Daoy (cell line): ENCODE measurements around the gene PRPSAP1. TPM values are rescaled to one million over a fixed set of nuclear protein-coding genes. Genes with fewer than 3 reads are reported as not detected.
"Not testable (repeated sequence)": the region's sequence is repeated elsewhere in the genome, so short reads cannot be mapped to it uniquely, and the experiment has no call there.

Experiments used
- DNase-seq: peaks from one replicate; pipeline ENCODE4 v3.0.0-alpha.2; 2015; ENCODE audit warnings: low read depth
- total RNA-seq: library from RNA; depleted of rRNA; stranded (reverse); fragments of >200 nt; shearing (Covaris generic); gene quantifications from 2 replicates; pipeline ENCODE4 v1.2.3, GENCODE V29; 2014

PRPSAP1 gene
- total RNA-seq, 1 experiment from 2014 or later: 30.3 TPM

GRCh38 chr17:76318586-76318985, 35.1 kb downstream of the PRPSAP1 start:
- DNase-seq: no peak

GRCh38 chr17:76317535-76317934, 36.2 kb downstream of the PRPSAP1 start:
- no peak for DNase-seq

- DNase-seq: no peak
Observed at GRCh38 chr17:76314392-76315227, 39.1 kb downstream of the PRPSAP1 start.

GRCh38 chr17:76312735-76313134, 41.0 kb downstream of the PRPSAP1 start:
- DNase-seq: no peak

- no peak for DNase-seq
Observed at GRCh38 chr17:76309461-76309860, 44.3 kb downstream of the PRPSAP1 start.

- DNase-seq: no peak
Observed at GRCh38 chr17:76307966-76308338, 45.8 kb downstream of the PRPSAP1 start, which contains the start of gene QRICH2. Gene QRICH2, minus strand, starts transcription at chr17:76308276. Its CDS starts 278 bp downstream, at chr17:76307998.

- no peak for DNase-seq
Observed at GRCh38 chr17:76307299-76307965, 46.3 kb downstream of the PRPSAP1 start.

- not testable (repeated sequence) for DNase-seq
Observed at GRCh38 chr17:76305135-76305454, 48.6 kb downstream of the PRPSAP1 start.

GRCh38 chr17:76304226-76305134, 49.2 kb downstream of the PRPSAP1 start:
- no peak for DNase-seq

GRCh38 chr17:76297436-76297835, 56.3 kb downstream of the PRPSAP1 start:
- no peak for DNase-seq

GRCh38 chr17:76296889-76297288, 56.8 kb downstream of the PRPSAP1 start:
- no peak for DNase-seq

GRCh38 chr17:76296186-76296585, 57.5 kb downstream of the PRPSAP1 start:
- no peak for DNase-seq

- DNase-seq: no peak
Observed at GRCh38 chr17:76293106-76293505, 60.6 kb downstream of the PRPSAP1 start.

GRCh38 chr17:76292567-76292966, 61.1 kb downstream of the PRPSAP1 start:
- no peak for DNase-seq

GRCh38 chr17:76281573-76282371, 71.9 kb downstream of the PRPSAP1 start:
- DNase-seq: no peak

GRCh38 chr17:76280650-76281049, 73.1 kb downstream of the PRPSAP1 start:
- no peak for DNase-seq

GRCh38 chr17:76279742-76280287, 73.9 kb downstream of the PRPSAP1 start:
- no peak for DNase-seq

- peak; percentile 80 for DNase-seq
Observed at GRCh38 chr17:76278952-76279741, 74.6 kb downstream of the PRPSAP1 start.

- no peak for DNase-seq
Observed at GRCh38 chr17:76278268-76278908, 75.3 kb downstream of the PRPSAP1 start.
